ENCODE data around the gene PITX3. TPM values are rescaled to one million over a fixed set of nuclear protein-coding genes. Genes with fewer than 3 reads are reported as not detected.

PITX3 gene
- total RNA-seq, 1 donor from 2014 or later, result not detected

GRCh38 chr10:102211615-102212299, 29.6 kb downstream of the PITX3 start:
- Mint-ChIP-seq H3K9me3 (ENCODE audit: unreplicated experiment) (no peaks in the 10 kb centered on the region), H3K36me3 (ENCODE audit: low read depth, unreplicated experiment) (no peaks in the 10 kb centered on the region), H3K4me1 (ENCODE audit: unreplicated experiment) (no peaks in the 10 kb centered on the region), H3K27me3 (ENCODE audit: unreplicated experiment) (peaks cover 4% of the 10 kb centered on the region), H3K4me3 (ENCODE audit: unreplicated experiment) (no peak overlapping the region), H3K27ac (ENCODE audit: unreplicated experiment) (no peak overlapping the region)
- no peak for TF ChIP-seq CTCF (IDR thresholded peaks at IDR 0.05; ENCODE audit: unreplicated experiment)
- no peak for DNase-seq (ENCODE audit: low spot score)

GRCh38 chr10:102208311-102209035, 32.8 kb downstream of the PITX3 start:
- DNase-seq (ENCODE audit: low spot score), result no peak
- Mint-ChIP-seq H3K4me3 (ENCODE audit: unreplicated experiment) (no peak overlapping the region), H3K9me3 (ENCODE audit: unreplicated experiment) (no peaks in the 10 kb centered on the region), H3K4me1 (ENCODE audit: unreplicated experiment) (no peaks in the 10 kb centered on the region), H3K36me3 (ENCODE audit: low read depth, unreplicated experiment) (peaks cover 5% of the 10 kb centered on the region), H3K27ac (ENCODE audit: unreplicated experiment) (no peak overlapping the region), H3K27me3 (ENCODE audit: unreplicated experiment) (peaks cover 9% of the 10 kb centered on the region)
- no peak for TF ChIP-seq CTCF (IDR thresholded peaks at IDR 0.05; ENCODE audit: unreplicated experiment)

GRCh38 chr10:102202386-102202785, 38.9 kb downstream of the PITX3 start:
- DNase-seq (ENCODE audit: low spot score), result no peak
- H3K27me3 Mint-ChIP-seq (ENCODE audit: unreplicated experiment), result peaks cover 7% of the 10 kb centered on the region
- H3K4me1 Mint-ChIP-seq (ENCODE audit: unreplicated experiment), result no peaks in the 10 kb centered on the region

GRCh38 chr10:102200751-102201640, 40.3 kb downstream of the PITX3 start:
- Mint-ChIP-seq H3K4me3 (ENCODE audit: unreplicated experiment) (no peak overlapping the region), H3K27me3 (ENCODE audit: unreplicated experiment) (peaks cover 7% of the 10 kb centered on the region), H3K27ac (ENCODE audit: unreplicated experiment) (no peak overlapping the region), H3K4me1 (ENCODE audit: unreplicated experiment) (no peaks in the 10 kb centered on the region), H3K36me3 (ENCODE audit: low read depth, unreplicated experiment) (peaks cover 18% of the 10 kb centered on the region), H3K9me3 (ENCODE audit: unreplicated experiment) (peaks cover 4% of the 10 kb centered on the region)
- TF ChIP-seq CTCF (IDR thresholded peaks at IDR 0.05; ENCODE audit: unreplicated experiment), result no peak
- DNase-seq (ENCODE audit: low spot score), result no peak

More at GRCh38 chr10:102202386-102202785, 38.9 kb downstream of the PITX3 start:
- H3K4me3 Mint-ChIP-seq (ENCODE audit: unreplicated experiment), result no peak overlapping the region
- peaks cover 4% of the 10 kb centered on the region for H3K9me3 Mint-ChIP-seq (ENCODE audit: unreplicated experiment)
- H3K36me3 Mint-ChIP-seq (ENCODE audit: low read depth, unreplicated experiment), result peaks cover 18% of the 10 kb centered on the region
- no peak overlapping the region for H3K27ac Mint-ChIP-seq (ENCODE audit: unreplicated experiment)
- no peak for TF ChIP-seq CTCF (IDR thresholded peaks at IDR 0.05; ENCODE audit: unreplicated experiment)

All from endothelial cell (in vitro differentiated cells).